HFF-Myc (cell line): ENCODE data around the gene MOCS2.

Experiments
- DNase-seq: peaks from one replicate; pipeline ENCODE4 v3.0.0-alpha.2; 2011; ENCODE audit warnings: low read depth; ENCODE audit errors: extremely low read depth
- H3K4me3 ChIP-seq: replicated peaks from 2 replicates; pipeline ENCODE4 v1.5.1; 2011; ENCODE audit warnings: low read depth, mild to moderate bottlenecking, control low read depth, low read length
- CTCF ChIP-seq: IDR thresholded peaks from 2 replicates; pipeline ENCODE4 v1.5.1; 2012; ENCODE audit warnings: mild to moderate bottlenecking, low read depth, low read length, control low read depth; ENCODE audit errors: missing control alignments

Gene MOCS2

GRCh38 chr5:53071298-53071697, 38.3 kb downstream of the MOCS2 start:
- no peak overlapping the region for H3K4me3 ChIP-seq
- TF ChIP-seq CTCF: no peak
- no peak for DNase-seq

- TF ChIP-seq CTCF: no peak
- no peak for DNase-seq
These were observed 39.9 kb downstream of the MOCS2 start for GRCh38 chr5:53069626-53070025.

GRCh38 chr5:53068291-53068836, 41.2 kb downstream of the MOCS2 start:
- no peak for DNase-seq
- no peak overlapping the region for H3K4me3 ChIP-seq
- TF ChIP-seq CTCF: no peak

More at GRCh38 chr5:53069626-53070025, 39.9 kb downstream of the MOCS2 start:
- H3K4me3 ChIP-seq: no peak overlapping the region

GRCh38 chr5:53067641-53068040, 41.9 kb downstream of the MOCS2 start:
- no peak for TF ChIP-seq CTCF
- H3K4me3 ChIP-seq: no peak overlapping the region
- no peak for DNase-seq

GRCh38 chr5:53066088-53066487, 43.5 kb downstream of the MOCS2 start:
- no peak for DNase-seq
- no peak overlapping the region for H3K4me3 ChIP-seq
- no peak for TF ChIP-seq CTCF

GRCh38 chr5:53063791-53064190, 45.8 kb downstream of the MOCS2 start:
- TF ChIP-seq CTCF: no peak
- no peak for DNase-seq
- no peak overlapping the region for H3K4me3 ChIP-seq

- H3K4me3 ChIP-seq: no peak overlapping the region
- DNase-seq: no peak
- no peak for TF ChIP-seq CTCF
These were observed 46.4 kb downstream of the MOCS2 start for GRCh38 chr5:53063176-53063575.
